SK-N-SH (cell line): ENCODE data around the gene C2orf15. TPM values are rescaled to one million over a fixed set of nuclear protein-coding genes. Genes with fewer than 3 reads are reported as not detected.

ENCODE experiments used
- CTCF ChIA-PET: fragments of 300-600, 350-600 bp; formaldehyde crosslinking; extraction: SDS; loops from one replicate; lab custom pipeline; 2021; lab: Yijun Ruan, JAX
- POLR2A ChIA-PET: fragments of 350-600 bp; sonication (Branson Sonifier 250); formaldehyde crosslinking; extraction: SDS; loops from one replicate; lab custom pipeline; 2020; ENCODE audit warnings: antibody characterized with exemption, inconsistent platforms; lab: Yijun Ruan, JAX
- DNase-seq: peaks from one replicate; pipeline ENCODE4 v3.0.0; 2012
- H2AFZ ChIP-seq: fragments of 200-600 bp; sonication (generic); 2 replicates; pipeline ENCODE4 v1.8.1; 2016; ENCODE audit warnings: antibody characterized with exemption, mild to moderate bottlenecking, low read depth
- H3F3A ChIP-seq: fragments of 200-600 bp; sonication (generic); replicated peaks from 2 replicates; pipeline ENCODE3; 2016; ENCODE audit warnings: antibody characterized with exemption, mild to moderate bottlenecking; ENCODE audit not compliant: insufficient read depth
- H3K27ac ChIP-seq, 2 experiments: fragments of 200-500 bp in 1 of 2; fragments of 200-600 bp in 1 of 2; sonication (Bioruptor generic) in 1 of 2; sonication (generic), shearing (Covaris generic) in 1 of 2; 2 replicates each; pipeline versions ENCODE4 v1.5.1 to v1.6.1; 2014 to 2016; ENCODE audit warnings: low read depth in 2 of 2, inconsistent platforms in 1 of 2, low read length in 1 of 2, mild to moderate bottlenecking in 1 of 2, mixed read lengths in 1 of 2
- H3K27me3 ChIP-seq: fragments of 200-600 bp; sonication (generic), shearing (Covaris generic); 2 replicates; pipeline ENCODE4 v1.6.1; 2016; ENCODE audit warnings: mixed run types; ENCODE audit not compliant: insufficient read depth
- H3K36me3 ChIP-seq, 2 experiments: fragments of 200-500 bp in 1 of 2; fragments of 200-600 bp in 1 of 2; sonication (Bioruptor generic) in 1 of 2; sonication (generic) in 1 of 2; replicated peaks in 1 of 2; 2 replicates each; pipeline versions ENCODE3 to v1.5.1; 2014 to 2016; ENCODE audit warnings: low read length in 1 of 2, mild to moderate bottlenecking in 1 of 2; ENCODE audit not compliant: insufficient read depth in 2 of 2, control insufficient read depth in 1 of 2
- H3K4me1 ChIP-seq, 2 experiments: fragments of 200-500 bp in 1 of 2; fragments of 200-600 bp in 1 of 2; sonication (Bioruptor generic) in 1 of 2; sonication (generic), shearing (Covaris generic) in 1 of 2; 2 replicates each; pipeline versions ENCODE4 v1.5.1 to v1.6.1; 2014 to 2016; ENCODE audit warnings: low read depth in 1 of 2, low read length in 1 of 2, mixed run types in 1 of 2; ENCODE audit not compliant: insufficient read depth in 2 of 2, control insufficient read depth in 1 of 2
- H3K4me2 ChIP-seq: fragments of 200-600 bp; sonication (generic), shearing (Covaris generic); 2 replicates; pipeline ENCODE4 v1.6.1; 2017; ENCODE audit warnings: mixed run types
- H3K4me3 ChIP-seq, 2 experiments: fragments of 200-500 bp in 1 of 2; fragments of 200-600 bp in 1 of 2; sonication (Bioruptor generic) in 1 of 2; sonication (generic), shearing (Covaris generic) in 1 of 2; 2 replicates each; pipeline versions ENCODE4 v1.5.1 to v1.8.1; 2014 to 2016; ENCODE audit warnings: low read depth in 2 of 2, inconsistent platforms in 1 of 2, low read length in 1 of 2, mild to moderate bottlenecking in 1 of 2, mixed read lengths in 1 of 2, moderate library complexity in 1 of 2
- H3K79me2 ChIP-seq: fragments of 200-600 bp; sonication (generic); 2 replicates; pipeline ENCODE4 v1.8.1; 2017; ENCODE audit warnings: mild to moderate bottlenecking; ENCODE audit not compliant: insufficient read depth
- H3K9ac ChIP-seq: fragments of 200-600 bp; sonication (generic); 2 replicates; pipeline ENCODE4 v1.6.1; 2017; ENCODE audit warnings: mixed run types
- H3K9me2 ChIP-seq: fragments of 200-600 bp; sonication (generic); 2 replicates; pipeline ENCODE4 v1.6.1; 2017; ENCODE audit warnings: mixed run types
- H3K9me3 ChIP-seq: fragments of 200-600 bp; sonication (generic); 2 replicates; pipeline ENCODE4 v1.6.1; 2017; ENCODE audit warnings: mixed run types, mild to moderate bottlenecking, moderate library complexity
- H4K20me1 ChIP-seq: fragments of 200-600 bp; sonication (generic); 2 replicates; pipeline ENCODE4 v1.6.1; 2017; ENCODE audit warnings: mild to moderate bottlenecking, mixed run types; ENCODE audit not compliant: insufficient read depth
- ELF1 ChIP-seq: IDR thresholded peaks from 2 replicates; pipeline ENCODE4 v1.4.0; 2012
- EP300 ChIP-seq, 2 experiments: IDR thresholded peaks; 2 replicates each; pipeline versions ENCODE4 v1.4.0 to v1.6.1; 2012; ENCODE audit warnings: borderline replicate concordance in 1 of 2, low read depth in 1 of 2, low read length in 1 of 2
- EZH2phosphoT487 ChIP-seq: fragments of 200-600 bp; sonication (generic); IDR thresholded peaks from 2 replicates; pipeline ENCODE4 v1.6.1; 2017; ENCODE audit warnings: low read depth, mixed run types, mild to moderate bottlenecking, antibody characterized with exemption, moderate library complexity, borderline replicate concordance
- FOSL2 ChIP-seq: IDR thresholded peaks from 2 replicates; pipeline ENCODE4 v1.4.0; 2012; ENCODE audit warnings: low read depth, mild to moderate bottlenecking, moderate library complexity, borderline replicate concordance
- FOXM1 ChIP-seq: IDR thresholded peaks from 2 replicates; pipeline ENCODE4 v1.4.0; 2012; ENCODE audit warnings: low read depth, mild to moderate bottlenecking
- GABPA ChIP-seq: IDR thresholded peaks from 2 replicates; pipeline ENCODE4 v1.4.0; 2012; ENCODE audit warnings: low read depth, mild to moderate bottlenecking
- GATA2 ChIP-seq: sonication (generic); formaldehyde crosslinking; IDR thresholded peaks from 2 replicates; pipeline ENCODE4 v1.5.0; 2020; ENCODE audit warnings: mild to moderate bottlenecking, missing genetic modification reagents
- JUND ChIP-seq: IDR thresholded peaks from 2 replicates; pipeline ENCODE4 v1.4.0; 2012
- MAX ChIP-seq: IDR thresholded peaks from 2 replicates; pipeline ENCODE4 v1.4.0; 2012; ENCODE audit warnings: low read depth
- MXI1 ChIP-seq: IDR thresholded peaks from 2 replicates; pipeline ENCODE4 v1.6.1; 2012; ENCODE audit warnings: mild to moderate bottlenecking, low read depth, low read length, improper control_type of control experiment
- NFIC ChIP-seq: IDR thresholded peaks from 2 replicates; pipeline ENCODE4 v1.4.0; 2012; ENCODE audit warnings: borderline replicate concordance
- POLR2AphosphoS5 ChIP-seq: IDR thresholded peaks from 2 replicates; pipeline ENCODE4 v1.6.1; 2012; ENCODE audit warnings: low read depth, low read length
- RCOR1 ChIP-seq: fragments of 150-350 bp; IDR thresholded peaks from 2 replicates; pipeline ENCODE4 v1.6.1; 2017; ENCODE audit warnings: antibody characterized with exemption, low read length
- RFX5 ChIP-seq: IDR thresholded peaks from 2 replicates; pipeline ENCODE4 v1.6.1; 2012; ENCODE audit warnings: mild to moderate bottlenecking, improper control_type of control experiment, low read length
- SIN3A ChIP-seq: IDR thresholded peaks from 2 replicates; pipeline ENCODE4 v1.6.1; 2012; ENCODE audit warnings: low read depth, mild to moderate bottlenecking, low read length, moderate library complexity, borderline replicate concordance
- TEAD4 ChIP-seq: IDR thresholded peaks from 2 replicates; pipeline ENCODE4 v1.4.0; 2012; ENCODE audit warnings: mild to moderate bottlenecking, borderline replicate concordance; ENCODE audit not compliant: insufficient read depth
- USF2 ChIP-seq: fragments of 150-350 bp; IDR thresholded peaks from 2 replicates; pipeline ENCODE4 v1.6.1; 2017; ENCODE audit warnings: antibody characterized with exemption, low read length, low read depth, borderline replicate concordance
- YY1 ChIP-seq: IDR thresholded peaks from 2 replicates; pipeline ENCODE4 v1.4.0; 2012; ENCODE audit warnings: low read depth, mild to moderate bottlenecking
- WGBS: methylation state at CpG from one replicate; pipeline ENCODE4 v1.1.6; 2017; ENCODE audit warnings: low lambda C conversion rate; 5-methylcytosine and 5-hydroxymethylcytosine counted together
- polyA plus RNA-seq, 3 experiments: library from polyadenylated mRNA; depleted of rRNA; stranded (reverse); fragments of >200 nt; gene quantifications; 2 replicates each; pipeline ENCODE4 v1.2.3, GENCODE V29; 2012
- TF ChIP-seq, protein P1 (sequence below): IDR thresholded peaks from 2 replicates; pipeline ENCODE4; 2012
- TF ChIP-seq, protein P2 (sequence below): fragments of 200-600 bp; sonication (generic); IDR thresholded peaks from 2 replicates; pipeline ENCODE4 v1.6.1; 2017; ENCODE audit warnings: antibody characterized with exemption, mild to moderate bottlenecking, moderate library complexity
- TF ChIP-seq, protein P3 (sequence below): IDR thresholded peaks from 2 replicates; pipeline ENCODE4 v1.4.0; 2012; ENCODE audit warnings: low read depth, borderline replicate concordance

Gene C2orf15
- polyA plus RNA-seq, 1 of the 3 experiments (the other 2 are of a cell fraction): 0.25 TPM

- no peak for TF ChIP-seq JUND
- peak; percentile 73 for TF ChIP-seq USF2
- TF ChIP-seq GATA2 (CRISPR knock-in tag): no peak
- TF ChIP-seq ELF1: peak; percentile 96
- peak; percentile 96 for TF ChIP-seq POLR2AphosphoS5
- TF ChIP-seq RFX5: 0 out of 2 replicates have a peak, but pooled peaks have one; percentile 62
- TF ChIP-seq FOSL2: peak; percentile 14; the same call in 1 of the 2 replicates
- no peak for TF ChIP-seq TEAD4
- no peak; a peak in 2 of 4 replicates for TF ChIP-seq EP300 (IDR thresholded peaks at IDR 0.05; ENCODE audit: borderline replicate concordance in 1 of 2, low read depth in 1 of 2, low read length in 1 of 2)
- TF ChIP-seq GABPA: peak; percentile 94
- 0 out of 2 replicates have a peak, but pooled peaks have one; percentile 32 for TF ChIP-seq YY1
- TF ChIP-seq, protein P1, sequence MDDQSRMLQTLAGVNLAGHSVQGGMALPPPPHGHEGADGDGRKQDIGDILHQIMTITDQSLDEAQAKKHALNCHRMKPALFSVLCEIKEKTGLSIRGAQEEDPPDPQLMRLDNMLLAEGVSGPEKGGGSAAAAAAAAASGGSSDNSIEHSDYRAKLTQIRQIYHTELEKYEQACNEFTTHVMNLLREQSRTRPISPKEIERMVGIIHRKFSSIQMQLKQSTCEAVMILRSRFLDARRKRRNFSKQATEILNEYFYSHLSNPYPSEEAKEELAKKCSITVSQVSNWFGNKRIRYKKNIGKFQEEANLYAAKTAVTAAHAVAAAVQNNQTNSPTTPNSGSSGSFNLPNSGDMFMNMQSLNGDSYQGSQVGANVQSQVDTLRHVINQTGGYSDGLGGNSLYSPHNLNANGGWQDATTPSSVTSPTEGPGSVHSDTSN: no peak
Observed at GRCh38 chr2:99180755-99181623, 39.5 kb downstream of the C2orf15 start, which contains the start of the genes MITD1 and MRPL30 (continued).

DNA sequence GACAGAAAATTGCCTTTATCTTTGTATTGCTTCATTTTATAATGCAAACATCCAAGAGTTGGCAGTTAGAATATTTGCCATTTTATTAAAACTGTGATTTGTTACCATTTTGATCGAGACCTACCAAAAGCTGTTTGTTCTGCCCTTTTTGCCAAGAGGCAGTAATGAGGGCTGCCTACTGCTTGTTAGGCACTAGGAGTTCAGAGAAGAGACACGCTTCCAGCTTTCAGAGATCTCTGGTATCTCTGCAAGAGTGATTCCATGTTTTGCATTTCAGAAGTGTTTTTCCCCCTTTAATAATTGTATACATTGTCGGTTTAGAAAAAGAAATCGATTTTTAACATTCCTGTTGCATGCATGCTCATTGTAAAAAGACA, 40.1 kb downstream of the C2orf15 start:
- TF ChIP-seq MXI1: no peak
- no peak for TF ChIP-seq EZH2phosphoT487
- TF ChIP-seq, protein P2, sequence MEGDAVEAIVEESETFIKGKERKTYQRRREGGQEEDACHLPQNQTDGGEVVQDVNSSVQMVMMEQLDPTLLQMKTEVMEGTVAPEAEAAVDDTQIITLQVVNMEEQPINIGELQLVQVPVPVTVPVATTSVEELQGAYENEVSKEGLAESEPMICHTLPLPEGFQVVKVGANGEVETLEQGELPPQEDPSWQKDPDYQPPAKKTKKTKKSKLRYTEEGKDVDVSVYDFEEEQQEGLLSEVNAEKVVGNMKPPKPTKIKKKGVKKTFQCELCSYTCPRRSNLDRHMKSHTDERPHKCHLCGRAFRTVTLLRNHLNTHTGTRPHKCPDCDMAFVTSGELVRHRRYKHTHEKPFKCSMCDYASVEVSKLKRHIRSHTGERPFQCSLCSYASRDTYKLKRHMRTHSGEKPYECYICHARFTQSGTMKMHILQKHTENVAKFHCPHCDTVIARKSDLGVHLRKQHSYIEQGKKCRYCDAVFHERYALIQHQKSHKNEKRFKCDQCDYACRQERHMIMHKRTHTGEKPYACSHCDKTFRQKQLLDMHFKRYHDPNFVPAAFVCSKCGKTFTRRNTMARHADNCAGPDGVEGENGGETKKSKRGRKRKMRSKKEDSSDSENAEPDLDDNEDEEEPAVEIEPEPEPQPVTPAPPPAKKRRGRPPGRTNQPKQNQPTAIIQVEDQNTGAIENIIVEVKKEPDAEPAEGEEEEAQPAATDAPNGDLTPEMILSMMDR: no peak
- TF ChIP-seq, protein P3, sequence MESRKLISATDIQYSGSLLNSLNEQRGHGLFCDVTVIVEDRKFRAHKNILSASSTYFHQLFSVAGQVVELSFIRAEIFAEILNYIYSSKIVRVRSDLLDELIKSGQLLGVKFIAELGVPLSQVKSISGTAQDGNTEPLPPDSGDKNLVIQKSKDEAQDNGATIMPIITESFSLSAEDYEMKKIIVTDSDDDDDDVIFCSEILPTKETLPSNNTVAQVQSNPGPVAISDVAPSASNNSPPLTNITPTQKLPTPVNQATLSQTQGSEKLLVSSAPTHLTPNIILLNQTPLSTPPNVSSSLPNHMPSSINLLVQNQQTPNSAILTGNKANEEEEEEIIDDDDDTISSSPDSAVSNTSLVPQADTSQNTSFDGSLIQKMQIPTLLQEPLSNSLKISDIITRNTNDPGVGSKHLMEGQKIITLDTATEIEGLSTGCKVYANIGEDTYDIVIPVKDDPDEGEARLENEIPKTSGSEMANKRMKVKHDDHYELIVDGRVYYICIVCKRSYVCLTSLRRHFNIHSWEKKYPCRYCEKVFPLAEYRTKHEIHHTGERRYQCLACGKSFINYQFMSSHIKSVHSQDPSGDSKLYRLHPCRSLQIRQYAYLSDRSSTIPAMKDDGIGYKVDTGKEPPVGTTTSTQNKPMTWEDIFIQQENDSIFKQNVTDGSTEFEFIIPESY: no peak
- TF ChIP-seq ELF1: no peak
- TF ChIP-seq EP300 (IDR thresholded peaks at IDR 0.05; ENCODE audit: borderline replicate concordance in 1 of 2, low read depth in 1 of 2, low read length in 1 of 2): no peak
- TF ChIP-seq SIN3A: no peak
- no peak for TF ChIP-seq RCOR1
- TF ChIP-seq NFIC: no peak
- no peak for TF ChIP-seq POLR2AphosphoS5
- TF ChIP-seq FOXM1: no peak
- no peak for TF ChIP-seq MAX
- Histone ChIP-seq H3K9me3 (no peaks in the 10 kb centered on the region), H3K36me3 (peaks cover 0 to 3% of the 10 kb centered on the region in 2 experiments), H3K27me3 (no peaks in the 10 kb centered on the region), H3K9ac (peak overlapping the region; percentile 80), H3F3A (peaks cover 5% of the 10 kb centered on the region), H3K4me2 (peak overlapping the region; percentile 88), H4K20me1 (peaks cover 10% of the 10 kb centered on the region; the same call in 1 of the 2 replicates), H3K27ac (peak overlapping the region; percentile 69 to 91), H3K9me2 (no peaks in the 10 kb centered on the region), H3K4me1 (peaks cover 0 to 16% of the 10 kb centered on the region in 2 experiments; a peak in 2 of 4 replicates), H3K4me3 (peak overlapping the region; percentile 89 to 95), H3K79me2 (peaks cover 89% of the 10 kb centered on the region), H2AFZ (peak overlapping the region; percentile 71)
- DNase-seq: peak; percentile 30
- ChIA-PET CTCF (interaction anchor here (0.6 to 1.0 kb wide), 4 partner anchors 27 to 367 kb away, joined by 3 to 6 read pairs (median 4); partner anchors contain the start of genes EIF5B, LIPT1 and TSGA10), POLR2A (interaction anchor here (0.6 to 2.0 kb wide), 2 partner anchors 41 to 153 kb away, joined by 3 to 8 read pairs; partner anchors contain the start of gene C2orf15)
- WGBS: 2% methylated on average over 4 of the region's 4 CpGs
